Spleen (tissue), 7 donors: ENCODE results near the gene CCDC106.

ENCODE experiments used
- POLR2A ChIP-seq, 3 donors: fragments of 450-650 bp; IDR thresholded peaks; one replicate each; pipeline ENCODE4 v1.5.1; 2017; ENCODE audit warnings: antibody characterized with exemption in 3 of 3, mild to moderate bottlenecking in 1 of 3
- POLR2AphosphoS5 ChIP-seq, 3 donors: sonication (generic); formaldehyde crosslinking; IDR thresholded peaks; one replicate each; pipeline ENCODE4 v1.5.1; 2017; ENCODE audit warnings: antibody characterized with exemption in 3 of 3
- TF ChIP-seq, protein P1 (sequence below), 11 experiments: fragments of 200-600 bp in 7 of 11; fragments of 450-650 bp in 4 of 11; sonication (generic) in 4 of 11; IDR thresholded peaks in 8 of 11; conservative IDR thresholded peaks in 3 of 11; 1 replicate in 7 of 11; 2 replicates in 4 of 11; pipeline versions ENCODE4 v1.4.0 to v1.8.0; 2016 to 2021; ENCODE audit warnings: antibody characterized with exemption in 11 of 11, inconsistent platforms in 4 of 11, mild to moderate bottlenecking in 1 of 11
- donor health status: DM: no; HTN: no; CAD: no; lungs with moderate emphysema.
- donor health status: DM: no; HTN: no; CAD: no.
- donor health status: DM: no; HTN: no; CAD: no.

DNA sequence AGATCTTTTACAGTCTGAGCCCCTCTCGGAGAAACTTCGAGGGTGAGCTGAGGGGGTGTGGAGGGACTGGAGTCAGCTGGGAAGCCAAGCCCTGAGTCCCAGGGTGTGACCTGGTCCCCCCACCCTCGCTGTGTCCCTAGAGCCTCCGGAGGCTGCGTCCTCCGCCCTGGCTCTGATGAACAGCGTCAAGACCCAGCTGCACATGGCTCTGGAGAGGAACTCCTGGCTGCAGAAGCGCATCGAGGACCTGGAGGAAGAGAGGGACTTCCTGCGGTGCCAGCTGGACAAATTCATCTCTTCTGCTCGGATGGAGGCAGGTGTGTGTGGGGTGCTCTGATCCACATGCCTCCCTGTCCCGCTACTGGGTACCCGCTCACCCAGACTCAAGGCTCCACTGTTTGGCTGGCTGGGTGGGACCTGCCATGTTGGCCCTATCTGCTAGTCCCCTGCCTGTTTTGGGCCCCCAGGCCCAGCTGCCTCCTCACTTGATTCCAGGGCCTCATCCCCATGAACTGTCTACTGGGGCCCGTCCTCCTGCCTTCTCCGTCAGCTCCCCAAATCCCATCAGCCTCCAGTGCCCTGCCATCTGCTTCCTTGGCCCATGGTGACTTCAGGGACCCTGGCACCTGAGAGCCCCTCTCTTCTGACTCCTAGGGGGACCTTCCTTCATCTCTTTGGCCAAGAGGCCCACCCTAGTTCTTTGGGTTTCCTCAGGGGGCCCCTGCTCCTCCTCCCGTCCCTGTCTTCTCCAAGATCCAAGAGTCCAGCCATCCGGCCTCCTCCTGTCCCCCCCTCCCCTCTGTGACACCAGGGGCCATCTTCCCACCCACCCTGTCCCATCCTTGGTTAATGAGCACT is 1.5 kb downstream of the CCDC106 start:
- TF ChIP-seq, protein P1, sequence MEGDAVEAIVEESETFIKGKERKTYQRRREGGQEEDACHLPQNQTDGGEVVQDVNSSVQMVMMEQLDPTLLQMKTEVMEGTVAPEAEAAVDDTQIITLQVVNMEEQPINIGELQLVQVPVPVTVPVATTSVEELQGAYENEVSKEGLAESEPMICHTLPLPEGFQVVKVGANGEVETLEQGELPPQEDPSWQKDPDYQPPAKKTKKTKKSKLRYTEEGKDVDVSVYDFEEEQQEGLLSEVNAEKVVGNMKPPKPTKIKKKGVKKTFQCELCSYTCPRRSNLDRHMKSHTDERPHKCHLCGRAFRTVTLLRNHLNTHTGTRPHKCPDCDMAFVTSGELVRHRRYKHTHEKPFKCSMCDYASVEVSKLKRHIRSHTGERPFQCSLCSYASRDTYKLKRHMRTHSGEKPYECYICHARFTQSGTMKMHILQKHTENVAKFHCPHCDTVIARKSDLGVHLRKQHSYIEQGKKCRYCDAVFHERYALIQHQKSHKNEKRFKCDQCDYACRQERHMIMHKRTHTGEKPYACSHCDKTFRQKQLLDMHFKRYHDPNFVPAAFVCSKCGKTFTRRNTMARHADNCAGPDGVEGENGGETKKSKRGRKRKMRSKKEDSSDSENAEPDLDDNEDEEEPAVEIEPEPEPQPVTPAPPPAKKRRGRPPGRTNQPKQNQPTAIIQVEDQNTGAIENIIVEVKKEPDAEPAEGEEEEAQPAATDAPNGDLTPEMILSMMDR (IDR thresholded peaks at IDR 0.05 in 8 of 11, conservative IDR thresholded peaks at IDR 0.05 in 3 of 11), result no peak
- TF ChIP-seq POLR2A (IDR thresholded peaks at IDR 0.05) (no peak), POLR2AphosphoS5 (IDR thresholded peaks at IDR 0.05) (no peak)
